HepG2 (cell line): ENCODE results near the gene FGFR3. TPM values are rescaled to one million over a fixed set of nuclear protein-coding genes. Genes with fewer than 3 reads are reported as not detected.

Source experiments
- DMTF1 ChIP-seq: sonication (generic); formaldehyde crosslinking; IDR thresholded peaks from 2 replicates; pipeline ENCODE4 v1.4.0; 2020; ENCODE audit warnings: mild to moderate bottlenecking, missing genetic modification reagents
- ESRRA ChIP-seq: sonication (generic); formaldehyde crosslinking; IDR thresholded peaks from 2 replicates; pipeline ENCODE4 v1.5.1; 2020; ENCODE audit warnings: mild to moderate bottlenecking, low read depth, missing genetic modification reagents
- HNF1A ChIP-seq, 2 experiments: sonication (generic) in 1 of 2; formaldehyde crosslinking in 1 of 2; IDR thresholded peaks; 2 replicates each; pipeline versions ENCODE4 v1.4.0 to v1.6.1; 2016 to 2020; ENCODE audit warnings: borderline replicate concordance in 1 of 2, low read depth in 1 of 2, mild to moderate bottlenecking in 1 of 2, missing genetic modification reagents in 1 of 2
- HNF4G ChIP-seq, 2 experiments: sonication (generic) in 1 of 2; formaldehyde crosslinking in 1 of 2; IDR thresholded peaks; 2 replicates each; pipeline versions ENCODE4 v1.4.0 to v1.6.1; 2011 to 2020; ENCODE audit warnings: borderline replicate concordance in 2 of 2, low read depth in 2 of 2, mild to moderate bottlenecking in 2 of 2, low read length in 1 of 2, missing genetic modification reagents in 1 of 2, moderate library complexity in 1 of 2
- IKZF1 ChIP-seq: fragments of 450-650 bp; IDR thresholded peaks from 2 replicates; pipeline ENCODE4 v1.7.1; 2016
- KDM5A ChIP-seq: fragments of 200-600 bp; sonication (generic); IDR thresholded peaks from 2 replicates; pipeline ENCODE4 v1.7.0; 2018; ENCODE audit warnings: antibody characterized with exemption, mild to moderate bottlenecking, low read length, borderline replicate concordance
- NR2F6 ChIP-seq, 2 experiments: IDR thresholded peaks; 2 replicates each; pipeline ENCODE4 v1.6.1; 2016; ENCODE audit warnings: antibody characterized with exemption in 1 of 2, mild to moderate bottlenecking in 1 of 2
- PTBP1 ChIP-seq: fragments of 200-400 bp; formaldehyde crosslinking; IDR thresholded peaks from 2 replicates; pipeline ENCODE4 v1.6.1; 2018; ENCODE audit warnings: low read length, low read depth; ENCODE audit not compliant: poor library complexity, severe bottlenecking
- RBFOX2 ChIP-seq: fragments of 200-400 bp; formaldehyde crosslinking; IDR thresholded peaks from 2 replicates; pipeline ENCODE4 v1.6.1; 2017; ENCODE audit warnings: low read depth, mild to moderate bottlenecking, low read length
- TFDP2 ChIP-seq: sonication (generic); formaldehyde crosslinking; IDR thresholded peaks from 2 replicates; pipeline ENCODE4 v1.4.0; 2020; ENCODE audit warnings: missing genetic modification reagents
- ZNF292 ChIP-seq: sonication (generic); formaldehyde crosslinking; IDR thresholded peaks from 2 replicates; pipeline ENCODE4 v1.8.1; 2022; ENCODE audit warnings: mild to moderate bottlenecking, low read depth, missing genetic modification reagents, borderline replicate concordance
- ZNF781 ChIP-seq: sonication (generic); formaldehyde crosslinking; IDR thresholded peaks from 2 replicates; pipeline ENCODE4 v1.5.1; 2020; ENCODE audit warnings: borderline replicate concordance, mild to moderate bottlenecking, missing genetic modification reagents; ENCODE audit errors: not compliant biosample characterization
- ZSCAN30 ChIP-seq: sonication (generic); formaldehyde crosslinking; IDR thresholded peaks from 2 replicates; pipeline ENCODE4 v1.5.0; 2020; ENCODE audit warnings: mild to moderate bottlenecking, missing genetic modification reagents
- polyA plus RNA-seq, 8 experiments: library from polyadenylated mRNA; depleted of rRNA in 3 of 8; stranded (reverse) in 7 of 8; unstranded in 1 of 8; fragments of >200 nt; fragmentation: Illumina TruSeq in 4 of 8; extraction: Trizol in 4 of 8; gene quantifications; 2 replicates each; pipeline versions ENCODE4 v1.2.1 to v1.2.3, GENCODE V29; 2011 to 2016; ENCODE audit warnings: low read depth in 4 of 8, missing spikeins in 1 of 8, mixed read lengths in 1 of 8; ENCODE audit not compliant: insufficient read depth in 1 of 8
- total RNA-seq, 5 experiments: library from RNA; depleted of rRNA; stranded (reverse); fragments of >200 nt; fragmentation: Illumina TruSeq; extraction: Trizol; gene quantifications; 2 replicates each; pipeline ENCODE4 v1.2.3, GENCODE V29; 2016; ENCODE audit warnings: low read depth in 1 of 5
- TF ChIP-seq, protein P1 (sequence below): sonication (generic); formaldehyde crosslinking; IDR thresholded peaks from 2 replicates; pipeline ENCODE4 v1.4.0; 2020; ENCODE audit warnings: mild to moderate bottlenecking, missing genetic modification reagents
- TF ChIP-seq, protein P2 (sequence below): sonication (generic); formaldehyde crosslinking; IDR thresholded peaks from 2 replicates; pipeline ENCODE4 v1.8.1; 2023; ENCODE audit warnings: mild to moderate bottlenecking, missing genetic modification reagents

Gene FGFR3
- total and polyA plus RNA-seq, 2 of the 13 experiments (the other 11 are each of a cell fraction or from before 2014, with no cell fraction given) = 103 to 109 TPM

- TF ChIP-seq HNF1A (IDR thresholded peaks at IDR 0.05; ENCODE audit: low read depth) (0 out of 2 replicates have a peak, but pooled peaks have one; percentile 18), HNF1A (CRISPR knock-in tag; IDR thresholded peaks at IDR 0.05; ENCODE audit: borderline replicate concordance) (peak; percentile 88; the same call in 1 of the 2 replicates), ZNF292 (CRISPR knock-in tag) (peak; percentile 72; the same call in 1 of the 2 replicates), KDM5A (no peak), PTBP1 (peak; percentile 76), RBFOX2 (peak; percentile 63), ESRRA (peak; percentile 93), ZSCAN30 (CRISPR knock-in tag) (no peak), HNF4G (IDR thresholded peaks at IDR 0.05; ENCODE audit: borderline replicate concordance, low read depth, low read length) (peak; percentile 50; the same call in 1 of the 2 replicates), HNF4G (CRISPR knock-in tag; IDR thresholded peaks at IDR 0.05; ENCODE audit: borderline replicate concordance, low read depth) (peak; percentile 76; the same call in 1 of the 2 replicates), DMTF1 (CRISPR knock-in tag) (no peak), NR2F6 (IDR thresholded peaks at IDR 0.05) (peak; percentile 99), NR2F6 (CRISPR knock-in tag; IDR thresholded peaks at IDR 0.05) (peak; percentile 99), ZNF781 (CRISPR knock-in tag) (peak; percentile 91), TFDP2 (CRISPR knock-in tag) (peak; percentile 45; the same call in 1 of the 2 replicates), IKZF1 (no peak)
- TF ChIP-seq, protein P1, sequence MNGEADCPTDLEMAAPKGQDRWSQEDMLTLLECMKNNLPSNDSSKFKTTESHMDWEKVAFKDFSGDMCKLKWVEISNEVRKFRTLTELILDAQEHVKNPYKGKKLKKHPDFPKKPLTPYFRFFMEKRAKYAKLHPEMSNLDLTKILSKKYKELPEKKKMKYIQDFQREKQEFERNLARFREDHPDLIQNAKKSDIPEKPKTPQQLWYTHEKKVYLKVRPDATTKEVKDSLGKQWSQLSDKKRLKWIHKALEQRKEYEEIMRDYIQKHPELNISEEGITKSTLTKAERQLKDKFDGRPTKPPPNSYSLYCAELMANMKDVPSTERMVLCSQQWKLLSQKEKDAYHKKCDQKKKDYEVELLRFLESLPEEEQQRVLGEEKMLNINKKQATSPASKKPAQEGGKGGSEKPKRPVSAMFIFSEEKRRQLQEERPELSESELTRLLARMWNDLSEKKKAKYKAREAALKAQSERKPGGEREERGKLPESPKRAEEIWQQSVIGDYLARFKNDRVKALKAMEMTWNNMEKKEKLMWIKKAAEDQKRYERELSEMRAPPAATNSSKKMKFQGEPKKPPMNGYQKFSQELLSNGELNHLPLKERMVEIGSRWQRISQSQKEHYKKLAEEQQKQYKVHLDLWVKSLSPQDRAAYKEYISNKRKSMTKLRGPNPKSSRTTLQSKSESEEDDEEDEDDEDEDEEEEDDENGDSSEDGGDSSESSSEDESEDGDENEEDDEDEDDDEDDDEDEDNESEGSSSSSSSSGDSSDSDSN (CRISPR knock-in tag) = peak; percentile 89
- TF ChIP-seq, protein P2, sequence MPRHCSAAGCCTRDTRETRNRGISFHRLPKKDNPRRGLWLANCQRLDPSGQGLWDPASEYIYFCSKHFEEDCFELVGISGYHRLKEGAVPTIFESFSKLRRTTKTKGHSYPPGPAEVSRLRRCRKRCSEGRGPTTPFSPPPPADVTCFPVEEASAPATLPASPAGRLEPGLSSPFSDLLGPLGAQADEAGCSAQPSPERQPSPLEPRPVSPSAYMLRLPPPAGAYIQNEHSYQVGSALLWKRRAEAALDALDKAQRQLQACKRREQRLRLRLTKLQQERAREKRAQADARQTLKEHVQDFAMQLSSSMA = peak; percentile 82; the same call in 1 of the 2 replicates
Measured at GRCh38 chr4:1779588-1780382, 13.3 kb upstream of the FGFR3 start (continued).
